Erythroblast (primary cell): ENCODE measurements around the gene TLX2.
A peak's percentile ranks its signal among the peaks of the same experiment; 100 is the strongest.

Experiments used
- DNase-seq, 2 experiments: peaks; one replicate each; lab custom pipeline; 2025; lab: John Stamatoyannopoulos, UW
- GATA1 ChIP-seq: IDR thresholded peaks from 2 replicates; pipeline ENCODE4 v1.6.1; 2011; ENCODE audit warnings: low read depth, mild to moderate bottlenecking, control low read depth, low read length, moderate library complexity
- POLR2A ChIP-seq: IDR thresholded peaks from 2 replicates; pipeline ENCODE4 v1.6.1; 2011; ENCODE audit warnings: mild to moderate bottlenecking, low read length

TLX2 gene

GRCh38 chr2:74488643-74489481 lies 25.4 kb upstream of the TLX2 start:
- DNase-seq: no peak
- TF ChIP-seq GATA1: no peak
- no peak for TF ChIP-seq POLR2A

GRCh38 chr2:74489906-74490305 lies 24.3 kb upstream of the TLX2 start:
- no peak for DNase-seq
- TF ChIP-seq POLR2A (no peak), GATA1 (no peak)

GRCh38 chr2:74491648-74492544 lies 22.4 kb upstream of the TLX2 start:
- TF ChIP-seq POLR2A (no peak), GATA1 (no peak)
- DNase-seq: no peak

- TF ChIP-seq POLR2A (no peak), GATA1 (no peak)
- no peak for DNase-seq
Measured at GRCh38 chr2:74493546-74493945, 20.7 kb upstream of the TLX2 start.

- TF ChIP-seq GATA1: no peak
- TF ChIP-seq POLR2A: no peak
- no peak for DNase-seq
Measured at GRCh38 chr2:74495440-74495839, 18.8 kb upstream of the TLX2 start.

- TF ChIP-seq GATA1: no peak
- TF ChIP-seq POLR2A: no peak
- no peak for DNase-seq
Measured at GRCh38 chr2:74496997-74497776, 17.1 kb upstream of the TLX2 start.

GRCh38 chr2:74497777-74498499 lies 16.3 kb upstream of the TLX2 start:
- DNase-seq: peak in 1 of 2 experiments; percentile 36
- TF ChIP-seq POLR2A (no peak), GATA1 (no peak)

- DNase-seq: peak in 1 of 2 experiments; percentile 66
- TF ChIP-seq POLR2A: peak; percentile 25
- TF ChIP-seq GATA1: no peak
Measured at GRCh38 chr2:74498500-74499266, 15.6 kb upstream of the TLX2 start.

- peak; percentile 46 to 56 for DNase-seq
Measured at GRCh38 chr2:74499267-74499939, 14.8 kb upstream of the TLX2 start, which contains the start of gene LBX2. Gene LBX2 (minus strand): TSS chr2:74499603. CDS start chr2:74499537, 66 bp downstream.

GRCh38 chr2:74499940-74500577 lies 14.2 kb upstream of the TLX2 start:
- DNase-seq: no peak
- TF ChIP-seq POLR2A (no peak), GATA1 (no peak)

More at GRCh38 chr2:74499267-74499939, 14.8 kb upstream of the TLX2 start, which contains the start of gene LBX2:
- TF ChIP-seq GATA1: no peak
- TF ChIP-seq POLR2A: no peak

GRCh38 chr2:74500578-74500946 lies 13.7 kb upstream of the TLX2 start:
- TF ChIP-seq GATA1 (no peak), POLR2A (no peak)
- DNase-seq: no peak
